ENCODE results near the gene MYOF.

Gene MYOF

GRCh38 chr10:93378997-93379730 is 103.0 kb downstream of the MYOF start:
- Histone ChIP-seq H2AFZ (ENCODE audit: low read depth) (no peak overlapping the region), H3K79me2 (ENCODE audit: insufficient read depth, low read depth) (no peaks in the 10 kb centered on the region), H3K36me3 (ENCODE audit: insufficient read depth) (no peaks in the 10 kb centered on the region), H3K9ac (no peak overlapping the region), H3K4me2 (no peak overlapping the region), H3K27me3 (ENCODE audit: insufficient read depth, low read depth) (no peaks in the 10 kb centered on the region), H4K20me1 (ENCODE audit: insufficient read depth) (no peaks in the 10 kb centered on the region), H3K27ac (no peak overlapping the region), H3K4me3 (IDR thresholded peaks at IDR 0.05; ENCODE audit: insufficient read depth, low read depth, low read length) (no peak overlapping the region), H3K4me1 (ENCODE audit: low read depth, poor library complexity, severe bottlenecking) (peaks cover 7% of the 10 kb centered on the region)
- no peak for TF ChIP-seq CTCF (conservative IDR thresholded peaks at IDR 0.05; ENCODE audit: low read depth, low read length)

DNA sequence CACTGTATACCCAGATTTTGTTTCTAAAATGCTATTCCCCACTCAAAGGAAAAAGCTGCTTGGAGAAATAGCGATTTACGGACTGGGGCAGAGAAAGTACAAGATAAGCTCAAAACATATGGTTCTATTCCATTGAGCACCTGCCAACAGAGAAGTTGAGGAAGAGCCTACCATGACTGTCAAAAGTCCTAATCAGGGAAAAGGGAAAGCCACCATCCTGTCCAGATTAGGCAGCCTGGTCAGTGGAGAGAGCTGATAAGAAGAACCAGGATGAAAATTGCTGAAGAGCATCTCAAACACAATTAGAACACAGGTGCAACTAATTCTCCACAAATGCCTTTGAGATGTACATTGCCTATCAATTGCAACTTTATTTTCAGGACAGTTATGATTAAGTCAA is 104.1 kb downstream of the MYOF start:
- no peak overlapping the region for H3K4me3 ChIP-seq (IDR thresholded peaks at IDR 0.05; ENCODE audit: insufficient read depth, low read depth, low read length)
- H3K4me2 ChIP-seq, result no peak overlapping the region

GRCh38 chr10:93376372-93377293 is 105.5 kb downstream of the MYOF start:
- no peak overlapping the region for H3K27ac ChIP-seq

More for the DNA sequence above, 104.1 kb downstream of the MYOF start:
- H3K79me2 ChIP-seq (ENCODE audit: insufficient read depth, low read depth), result no peaks in the 10 kb centered on the region
- H4K20me1 ChIP-seq (ENCODE audit: insufficient read depth), result no peaks in the 10 kb centered on the region
- H2AFZ ChIP-seq (ENCODE audit: low read depth), result no peak overlapping the region
- no peaks in the 10 kb centered on the region for H3K36me3 ChIP-seq (ENCODE audit: insufficient read depth)
- no peaks in the 10 kb centered on the region for H3K27me3 ChIP-seq (ENCODE audit: insufficient read depth, low read depth)
- TF ChIP-seq CTCF (conservative IDR thresholded peaks at IDR 0.05; ENCODE audit: low read depth, low read length), result no peak
- H3K27ac ChIP-seq, result no peak overlapping the region
- peaks cover 7% of the 10 kb centered on the region for H3K4me1 ChIP-seq (ENCODE audit: low read depth, poor library complexity, severe bottlenecking)
- H3K9ac ChIP-seq, result no peak overlapping the region

GRCh38 chr10:93370961-93371360 is 111.2 kb downstream of the MYOF start:
- TF ChIP-seq CTCF (conservative IDR thresholded peaks at IDR 0.05; ENCODE audit: low read depth, low read length), result no peak
- Histone ChIP-seq H3K79me2 (ENCODE audit: insufficient read depth, low read depth) (no peaks in the 10 kb centered on the region), H3K4me2 (no peak overlapping the region), H4K20me1 (ENCODE audit: insufficient read depth) (no peaks in the 10 kb centered on the region), H3K36me3 (ENCODE audit: insufficient read depth) (no peaks in the 10 kb centered on the region), H3K27me3 (ENCODE audit: insufficient read depth, low read depth) (no peaks in the 10 kb centered on the region), H3K9ac (no peak overlapping the region), H3K4me1 (ENCODE audit: low read depth, poor library complexity, severe bottlenecking) (no peaks in the 10 kb centered on the region), H3K27ac (no peak overlapping the region), H2AFZ (ENCODE audit: low read depth) (no peak overlapping the region), H3K4me3 (IDR thresholded peaks at IDR 0.05; ENCODE audit: insufficient read depth, low read depth, low read length) (no peak overlapping the region)

More at GRCh38 chr10:93376372-93377293, 105.5 kb downstream of the MYOF start:
- Histone ChIP-seq H3K27me3 (ENCODE audit: insufficient read depth, low read depth) (no peaks in the 10 kb centered on the region), H3K4me1 (ENCODE audit: low read depth, poor library complexity, severe bottlenecking) (peaks cover 7% of the 10 kb centered on the region), H3K9ac (no peak overlapping the region), H3K4me2 (no peak overlapping the region), H4K20me1 (ENCODE audit: insufficient read depth) (no peaks in the 10 kb centered on the region), H3K4me3 (IDR thresholded peaks at IDR 0.05; ENCODE audit: insufficient read depth, low read depth, low read length) (no peak overlapping the region), H3K36me3 (ENCODE audit: insufficient read depth) (no peaks in the 10 kb centered on the region), H2AFZ (ENCODE audit: low read depth) (no peak overlapping the region), H3K79me2 (ENCODE audit: insufficient read depth, low read depth) (no peaks in the 10 kb centered on the region)
- TF ChIP-seq CTCF (conservative IDR thresholded peaks at IDR 0.05; ENCODE audit: low read depth, low read length), result peak; percentile 94
